ENCODE measurements around the gene SRSF8. TPM values are rescaled to one million over a fixed set of nuclear protein-coding genes. Genes with fewer than 3 reads are reported as not detected.
"Not testable (repeated sequence)": the region's sequence is repeated elsewhere in the genome, so short reads cannot be mapped to it uniquely, and the experiment has no call there.

The SRSF8 gene
- 1.2 and 5.7 TPM in 2 replicates for total RNA-seq (2014; rRNA removed; shearing (Covaris generic))

DNA sequence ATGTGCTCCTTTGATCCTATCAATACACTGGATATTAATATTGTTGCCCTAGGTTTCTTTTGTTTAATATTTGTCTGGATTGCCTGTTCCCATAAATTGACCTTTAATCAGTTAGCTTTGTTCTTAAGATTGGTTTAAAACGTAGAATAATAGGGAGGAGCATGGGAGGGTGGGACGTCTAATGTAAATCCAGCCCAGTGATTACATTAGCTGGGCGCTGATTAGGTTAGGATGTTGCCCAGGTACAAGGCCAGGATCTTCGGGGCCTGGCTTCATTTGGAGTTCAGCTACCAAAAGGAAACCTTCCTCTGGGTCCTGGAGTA is at the start of gene SRSF8:
TSS of gene SRSF8 (plus strand) at position 204 of the 323 bp plus-strand sequence. CDS start 308 bp downstream, outside the sequence.
- no peak for DNase-seq (ENCODE audit: low read depth in 1 of 2, low spot score in 2 of 2)
- H3K36me3 ChIP-seq, result no peaks in the 10 kb centered on the region
- no peaks in the 10 kb centered on the region for H3K4me1 ChIP-seq (replicated peaks)
- peak within 1 kb of the TSS; percentile 57 for H3K4me3 ChIP-seq
- no peaks in the 10 kb centered on the region for H3K27me3 ChIP-seq (replicated peaks)
- no peaks in the 10 kb centered on the region for H3K9me3 ChIP-seq (replicated peaks)
- H3K27ac ChIP-seq, result no peak within 1 kb of the TSS

DNA sequence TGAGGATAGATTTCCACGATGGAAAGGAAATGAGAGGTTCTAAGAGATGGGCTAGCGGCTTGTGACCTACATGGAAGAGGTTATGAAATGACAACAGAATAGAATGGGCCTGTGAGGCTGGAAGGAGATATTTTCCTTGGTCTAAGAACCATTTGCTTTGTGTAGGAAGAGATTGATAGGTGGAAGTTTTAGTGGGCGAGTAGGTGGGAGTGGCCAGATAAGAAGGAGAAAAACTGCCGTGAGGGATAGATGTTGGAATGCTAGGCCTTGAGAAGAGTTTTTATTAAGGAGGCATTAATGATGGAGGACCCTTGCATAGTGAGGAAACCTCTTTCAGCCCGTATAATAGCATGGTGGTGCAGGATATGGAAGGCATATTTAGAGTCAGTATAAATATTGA is 45.3 kb upstream of the SRSF8 start:
- not testable (repeated sequence) for H3K4me3 ChIP-seq; H3K4me1 ChIP-seq (replicated peaks); DNase-seq (ENCODE audit: low read depth in 1 of 2, low spot score in 2 of 2)

GRCh38 chr11:95024958-95025357 is 41.8 kb upstream of the SRSF8 start, which contains the start of gene KDM4E:
Gene KDM4E (plus strand): TSS chr11:95025258. CDS start chr11:95025558, 300 bp downstream.
- H3K4me1 ChIP-seq (replicated peaks), result no peaks in the 10 kb centered on the region
- no peaks in the 10 kb centered on the region for H3K36me3 ChIP-seq
- H3K27ac ChIP-seq, result no peak within 1 kb of the TSS
- DNase-seq (ENCODE audit: low read depth in 1 of 2, low spot score in 2 of 2), result no peak
- H3K27me3 ChIP-seq (replicated peaks), result no peaks in the 10 kb centered on the region
- H3K9me3 ChIP-seq (replicated peaks), result no peaks in the 10 kb centered on the region
- H3K4me3 ChIP-seq, result no peak within 1 kb of the TSS

More for the DNA sequence above, 45.3 kb upstream of the SRSF8 start:
- not testable (repeated sequence) for H3K27ac ChIP-seq; H3K9me3 ChIP-seq (replicated peaks); H3K36me3 ChIP-seq; H3K27me3 ChIP-seq (replicated peaks)

DNA sequence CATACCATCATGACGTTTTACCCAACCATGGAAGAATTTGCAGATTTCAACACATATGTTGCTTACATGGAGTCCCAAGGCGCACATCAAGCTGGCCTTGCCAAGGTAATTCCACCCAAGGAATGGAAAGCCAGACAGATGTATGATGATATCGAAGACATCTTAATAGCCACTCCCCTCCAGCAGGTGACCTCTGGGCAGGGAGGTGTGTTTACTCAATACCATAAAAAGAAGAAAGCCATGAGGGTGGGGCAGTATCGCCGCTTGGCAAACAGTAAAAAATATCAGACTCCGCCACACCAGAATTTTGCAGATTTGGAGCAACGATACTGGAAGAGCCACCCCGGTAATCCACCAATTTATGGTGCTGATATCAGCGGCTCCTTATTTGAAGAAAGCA is 41.1 kb upstream of the SRSF8 start:
- DNase-seq (ENCODE audit: low read depth in 1 of 2, low spot score in 2 of 2); H3K36me3 ChIP-seq; H3K4me1 ChIP-seq (replicated peaks); H3K27me3 ChIP-seq (replicated peaks); H3K9me3 ChIP-seq (replicated peaks); H3K4me3 ChIP-seq; H3K27ac ChIP-seq: not testable (repeated sequence)

- no peak for DNase-seq (ENCODE audit: low read depth in 1 of 2, low spot score in 2 of 2)
- Histone ChIP-seq H3K4me3 (no peak overlapping the region), H3K36me3 (no peaks in the 10 kb centered on the region), H3K27ac (no peak overlapping the region), H3K4me1 (replicated peaks) (no peaks in the 10 kb centered on the region), H3K9me3 (replicated peaks) (no peaks in the 10 kb centered on the region), H3K27me3 (replicated peaks) (no peaks in the 10 kb centered on the region)
Observed at GRCh38 chr11:95028357-95028756, 38.4 kb upstream of the SRSF8 start.

GRCh38 chr11:95033051-95033450 is 33.7 kb upstream of the SRSF8 start:
- H3K9me3 ChIP-seq (replicated peaks), result no peaks in the 10 kb centered on the region
- DNase-seq (ENCODE audit: low read depth in 1 of 2, low spot score in 2 of 2), result no peak
- H3K4me3 ChIP-seq, result no peak overlapping the region
- H3K27me3 ChIP-seq (replicated peaks), result no peaks in the 10 kb centered on the region
- no peaks in the 10 kb centered on the region for H3K4me1 ChIP-seq (replicated peaks)
- H3K36me3 ChIP-seq, result no peaks in the 10 kb centered on the region
- H3K27ac ChIP-seq, result no peak overlapping the region

DNA sequence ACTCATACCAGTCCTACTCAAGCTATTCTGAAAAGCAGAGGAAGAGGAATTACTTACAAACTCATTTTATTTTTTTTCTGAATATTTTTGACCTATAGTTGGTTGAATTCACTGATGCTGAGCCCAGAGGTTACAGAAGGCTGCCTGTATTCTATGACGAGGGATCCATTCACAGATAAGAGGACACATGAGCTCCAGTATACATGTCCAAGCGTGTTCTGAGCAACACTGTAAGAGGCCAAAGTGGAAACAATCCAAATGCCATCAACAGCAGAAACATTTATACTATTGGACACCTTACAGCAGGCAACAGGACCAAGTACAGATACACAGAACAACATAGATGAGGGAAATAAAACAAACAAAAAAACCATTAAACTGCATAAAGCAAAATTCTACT is 31.4 kb upstream of the SRSF8 start:
- Histone ChIP-seq H3K4me3 (no peak overlapping the region), H3K36me3 (no peaks in the 10 kb centered on the region), H3K27ac (no peak overlapping the region), H3K27me3 (replicated peaks) (no peaks in the 10 kb centered on the region), H3K4me1 (replicated peaks) (no peaks in the 10 kb centered on the region), H3K9me3 (replicated peaks) (no peaks in the 10 kb centered on the region)
- DNase-seq (ENCODE audit: low read depth in 1 of 2, low spot score in 2 of 2), result no peak

- H3K27me3 ChIP-seq (replicated peaks); H3K4me1 ChIP-seq (replicated peaks); H3K36me3 ChIP-seq; DNase-seq (ENCODE audit: low read depth in 1 of 2, low spot score in 2 of 2); H3K9me3 ChIP-seq (replicated peaks); H3K27ac ChIP-seq; H3K4me3 ChIP-seq: not testable (repeated sequence)
Observed at GRCh38 chr11:95037356-95038035, 29.2 kb upstream of the SRSF8 start.

DNA sequence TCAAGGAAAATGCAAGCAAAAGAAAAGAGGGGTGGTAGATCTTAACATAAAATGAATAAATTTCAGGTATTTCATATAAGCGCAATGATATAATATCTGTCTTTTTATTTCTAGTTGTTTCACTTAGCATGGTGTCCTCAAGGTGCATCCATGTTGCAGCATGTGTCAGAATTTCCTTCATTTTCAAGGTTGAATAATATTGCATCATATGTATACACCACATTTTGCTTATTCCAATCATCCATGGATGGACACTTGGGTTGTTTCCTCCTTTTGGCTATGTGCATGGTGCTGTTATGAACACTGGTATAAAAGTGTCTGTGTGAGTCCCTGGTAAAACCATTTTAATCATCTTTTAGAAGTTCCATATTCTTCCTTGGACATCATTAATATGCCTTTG is 24.5 kb upstream of the SRSF8 start:
- no peak overlapping the region for H3K4me3 ChIP-seq

DNA sequence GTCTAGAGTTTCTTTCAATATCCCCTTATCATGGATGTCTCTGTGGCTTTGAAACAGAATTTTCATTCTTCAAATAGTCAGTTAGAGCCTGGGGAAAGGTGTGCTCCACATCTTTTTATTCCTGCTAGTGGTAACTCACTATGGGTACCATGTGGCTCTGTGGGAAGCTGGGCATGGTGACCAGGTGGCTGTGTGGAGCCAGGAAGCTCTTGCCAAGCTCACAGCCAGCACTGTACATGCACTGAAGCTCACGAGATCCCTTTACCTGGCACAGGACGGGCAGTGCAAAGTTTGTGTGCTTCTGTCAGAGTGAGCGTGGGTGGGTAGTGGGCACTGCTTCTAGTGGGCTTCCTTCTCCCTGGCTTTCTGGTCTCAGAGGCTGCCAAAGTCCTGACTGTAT is 23.8 kb upstream of the SRSF8 start:
- H3K27ac ChIP-seq, result no peak overlapping the region
- no peaks in the 10 kb centered on the region for H3K4me1 ChIP-seq (replicated peaks)
- no peak for DNase-seq (ENCODE audit: low read depth in 1 of 2, low spot score in 2 of 2)
- no peaks in the 10 kb centered on the region for H3K27me3 ChIP-seq (replicated peaks)
- H3K9me3 ChIP-seq (replicated peaks), result no peaks in the 10 kb centered on the region
- no peaks in the 10 kb centered on the region for H3K36me3 ChIP-seq
- no peak overlapping the region for H3K4me3 ChIP-seq

More for the DNA sequence above, 24.5 kb upstream of the SRSF8 start:
- no peak overlapping the region for H3K27ac ChIP-seq
- H3K9me3 ChIP-seq (replicated peaks), result no peaks in the 10 kb centered on the region
- H3K36me3 ChIP-seq, result no peaks in the 10 kb centered on the region
- H3K4me1 ChIP-seq (replicated peaks), result no peaks in the 10 kb centered on the region
- DNase-seq (ENCODE audit: low read depth in 1 of 2, low spot score in 2 of 2), result no peak
- H3K27me3 ChIP-seq (replicated peaks), result no peaks in the 10 kb centered on the region

GRCh38 chr11:95044010-95044409 is 22.7 kb upstream of the SRSF8 start:
- no peaks in the 10 kb centered on the region for H3K4me1 ChIP-seq (replicated peaks)
- H3K4me3 ChIP-seq, result no peak overlapping the region
- DNase-seq (ENCODE audit: low read depth in 1 of 2, low spot score in 2 of 2), result no peak
- H3K27ac ChIP-seq, result no peak overlapping the region
- no peaks in the 10 kb centered on the region for H3K27me3 ChIP-seq (replicated peaks)
- H3K36me3 ChIP-seq, result no peaks in the 10 kb centered on the region
- H3K9me3 ChIP-seq (replicated peaks), result no peaks in the 10 kb centered on the region

DNA sequence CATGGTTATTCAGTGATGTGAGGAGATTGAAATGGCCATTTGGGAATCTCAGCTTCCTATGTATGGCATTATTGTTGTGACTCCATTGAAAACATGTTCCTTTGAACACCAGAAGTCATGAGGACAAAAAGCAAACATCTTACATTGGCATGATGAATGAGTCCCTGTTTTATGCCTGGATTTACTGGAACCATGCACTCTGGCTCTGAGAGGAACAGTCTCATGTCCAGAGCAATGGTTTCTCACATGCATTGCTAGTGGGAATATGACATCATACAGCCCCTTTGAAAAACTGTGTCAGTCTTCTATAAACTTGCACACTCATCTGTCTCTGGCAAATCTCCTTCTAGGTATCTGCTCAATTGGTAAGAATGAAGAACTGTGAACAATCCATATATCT is 20.9 kb upstream of the SRSF8 start:
- no peaks in the 10 kb centered on the region for H3K9me3 ChIP-seq (replicated peaks)
- no peaks in the 10 kb centered on the region for H3K36me3 ChIP-seq
- H3K27ac ChIP-seq, result no peak overlapping the region
- no peaks in the 10 kb centered on the region for H3K4me1 ChIP-seq (replicated peaks)
- no peaks in the 10 kb centered on the region for H3K27me3 ChIP-seq (replicated peaks)
- no peak overlapping the region for H3K4me3 ChIP-seq
- no peak for DNase-seq (ENCODE audit: low read depth in 1 of 2, low spot score in 2 of 2)

DNA sequence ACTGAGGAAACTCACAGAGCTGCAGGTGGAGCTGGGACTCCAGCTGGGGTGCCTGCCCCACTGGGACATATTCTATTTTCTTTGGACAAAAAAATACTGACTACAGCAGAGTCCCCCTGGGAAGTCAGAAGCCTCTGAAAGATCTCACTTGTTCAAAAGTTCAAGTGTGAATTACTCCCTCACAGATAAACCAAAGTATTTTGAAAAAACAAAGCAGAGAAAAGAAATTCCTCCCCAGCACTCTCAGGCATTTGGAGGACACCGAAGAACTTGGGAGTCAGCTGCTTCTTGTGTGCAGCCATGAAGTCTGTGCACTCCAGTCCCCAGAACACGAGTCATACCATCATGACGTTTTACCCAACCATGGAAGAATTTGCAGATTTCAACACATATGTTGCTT is 17.6 kb upstream of the SRSF8 start, which contains the start of gene KDM4F:
TSS of gene KDM4F (plus strand) at position 301 of the 400 bp plus-strand sequence.
- not testable (repeated sequence) for H3K4me1 ChIP-seq (replicated peaks); H3K9me3 ChIP-seq (replicated peaks); H3K36me3 ChIP-seq; H3K27me3 ChIP-seq (replicated peaks); DNase-seq (ENCODE audit: low read depth in 1 of 2, low spot score in 2 of 2); H3K27ac ChIP-seq; H3K4me3 ChIP-seq

GRCh38 chr11:95050595-95051202 is 16.0 kb upstream of the SRSF8 start:
- DNase-seq (ENCODE audit: low read depth in 1 of 2, low spot score in 2 of 2), result no peak

More at GRCh38 chr11:95050595-95051202, 16.0 kb upstream of the SRSF8 start:
- Histone ChIP-seq H3K36me3 (no peaks in the 10 kb centered on the region), H3K4me3 (no peak overlapping the region), H3K27ac (no peak overlapping the region), H3K4me1 (replicated peaks) (no peaks in the 10 kb centered on the region), H3K9me3 (replicated peaks) (no peaks in the 10 kb centered on the region), H3K27me3 (replicated peaks) (no peaks in the 10 kb centered on the region)

Data from SJSA1 (cell line).